SK-N-SH treated with all-trans-retinoic acid at 6 μM for 48 hours (cell line): ENCODE results near the gene FAM110A.

Experiments
- ATAC-seq: fragments of 200-7000 bp; cut with Tn5 transposase; 3 replicates; pipeline ENCODE4 v1.9.1; 2020; ENCODE audit warnings: mild to moderate bottlenecking, moderate library complexity
- ARNTL ChIP-seq: fragments of 450-650 bp; formaldehyde crosslinking; IDR thresholded peaks from 2 replicates; pipeline ENCODE4 v1.5.0; 2020; ENCODE audit warnings: low read depth, mild to moderate bottlenecking, moderate library complexity, borderline replicate concordance
- BACH2 ChIP-seq: fragments of 250-450 bp; sonication (Bioruptor Pico); IDR thresholded peaks from 2 replicates; pipeline ENCODE4 v1.9.0; 2021; ENCODE audit warnings: mild to moderate bottlenecking, borderline replicate concordance
- CREB5 ChIP-seq: fragments of 250-450 bp; sonication (Bioruptor Pico); IDR thresholded peaks from 2 replicates; pipeline ENCODE4 v1.5.1; 2020; ENCODE audit warnings: low read depth, mild to moderate bottlenecking, moderate library complexity
- CSDC2 ChIP-seq: fragments of 250-450 bp; sonication (Bioruptor Pico); IDR thresholded peaks from 2 replicates; pipeline ENCODE4 v1.5.0; 2020; ENCODE audit warnings: mild to moderate bottlenecking, moderate library complexity
- CSRNP3 ChIP-seq: fragments of 250-450 bp; sonication (Bioruptor Pico); IDR thresholded peaks from 2 replicates; pipeline ENCODE4 v1.5.1; 2021; ENCODE audit warnings: mild to moderate bottlenecking, moderate library complexity
- ESRRG ChIP-seq: fragments of 250-450 bp; sonication (Bioruptor Pico); IDR thresholded peaks from 2 replicates; pipeline ENCODE4 v1.6.1; 2021; ENCODE audit warnings: mild to moderate bottlenecking
- GLIS3 ChIP-seq: fragments of 250-450 bp; sonication (Bioruptor Pico); IDR thresholded peaks from 2 replicates; pipeline ENCODE4 v1.5.0; 2020; ENCODE audit warnings: mild to moderate bottlenecking, moderate library complexity
- ISL1 ChIP-seq: fragments of 250-450 bp; sonication (Bioruptor Pico); IDR thresholded peaks from 2 replicates; pipeline ENCODE4 v2.1.2; 2022; ENCODE audit warnings: mild to moderate bottlenecking, moderate library complexity
- PATZ1 ChIP-seq: fragments of 250-450 bp; sonication (Bioruptor Pico); IDR thresholded peaks from 2 replicates; pipeline ENCODE4 v1.8.0; 2020; ENCODE audit warnings: mild to moderate bottlenecking, moderate library complexity, borderline replicate concordance
- PPARA ChIP-seq: fragments of 250-450 bp; sonication (Bioruptor Pico); IDR thresholded peaks from 2 replicates; pipeline ENCODE4 v1.5.0; 2020; ENCODE audit warnings: mild to moderate bottlenecking, borderline replicate concordance
- RARB ChIP-seq: fragments of 250-450 bp; sonication (Bioruptor Pico); IDR thresholded peaks from 2 replicates; pipeline ENCODE4 v1.8.0; 2021; ENCODE audit warnings: mild to moderate bottlenecking, moderate library complexity
- SNAI2 ChIP-seq: fragments of 250-450 bp; sonication (Bioruptor Pico); IDR thresholded peaks from 2 replicates; pipeline ENCODE4 v1.5.0; 2020; ENCODE audit warnings: mild to moderate bottlenecking, moderate library complexity
- TCF4 ChIP-seq: fragments of 250-450 bp; sonication (Bioruptor Pico); IDR thresholded peaks from 2 replicates; pipeline ENCODE4 v1.8.0; 2021; ENCODE audit warnings: mild to moderate bottlenecking, moderate library complexity, borderline replicate concordance
- TOX ChIP-seq: fragments of 250-450 bp; sonication (Bioruptor Pico); IDR thresholded peaks from 2 replicates; pipeline ENCODE4 v1.8.0; 2021; ENCODE audit warnings: mild to moderate bottlenecking, moderate library complexity, borderline replicate concordance
- TSHZ2 ChIP-seq: fragments of 250-450 bp; sonication (Bioruptor Pico); IDR thresholded peaks from 2 replicates; pipeline ENCODE4 v1.5.0; 2020; ENCODE audit warnings: mild to moderate bottlenecking, moderate library complexity
- ZC3H10 ChIP-seq: fragments of 250-450 bp; sonication (Bioruptor Pico); IDR thresholded peaks from 2 replicates; pipeline ENCODE4 v1.5.1; 2021; ENCODE audit warnings: mild to moderate bottlenecking, moderate library complexity
- ZFP3 ChIP-seq: fragments of 250-450 bp; sonication (Bioruptor Pico); IDR thresholded peaks from 2 replicates; pipeline ENCODE4 v1.5.0; 2020; ENCODE audit warnings: mild to moderate bottlenecking, moderate library complexity
- ZFP30 ChIP-seq: fragments of 450-650 bp; formaldehyde crosslinking; IDR thresholded peaks from 2 replicates; pipeline ENCODE4 v1.5.0; 2022; ENCODE audit warnings: mild to moderate bottlenecking, moderate library complexity
- ZNF565 ChIP-seq: fragments of 450-650 bp; formaldehyde crosslinking; conservative IDR thresholded peaks from 2 replicates; pipeline ENCODE4 v1.5.0; 2020; ENCODE audit warnings: low read depth, mild to moderate bottlenecking, moderate library complexity
- ZNF70 ChIP-seq: fragments of 450-650 bp; formaldehyde crosslinking; IDR thresholded peaks from 2 replicates; pipeline ENCODE4 v1.5.0; 2020; ENCODE audit warnings: mild to moderate bottlenecking, moderate library complexity
- TF ChIP-seq, protein P1 (sequence below): fragments of 250-450 bp; sonication (Bioruptor Pico); IDR thresholded peaks from 2 replicates; pipeline ENCODE4 v1.8.0; 2021; ENCODE audit warnings: low read depth, mild to moderate bottlenecking, moderate library complexity, borderline replicate concordance

FAM110A gene

GRCh38 chr20:839015-839414 lies 5.5 kb downstream of the FAM110A start (continued):
- TF ChIP-seq CSDC2 (CRISPR knock-in tag), result no peak
- TF ChIP-seq PPARA, result no peak
- TF ChIP-seq ESRRG (CRISPR knock-in tag), result no peak
- TF ChIP-seq, all 23 proteins: peak for 0

- no peak for TF ChIP-seq ZNF70 (CRISPR knock-in tag)
- no peak for TF ChIP-seq SNAI2 (CRISPR knock-in tag)
- TF ChIP-seq, protein P1, sequence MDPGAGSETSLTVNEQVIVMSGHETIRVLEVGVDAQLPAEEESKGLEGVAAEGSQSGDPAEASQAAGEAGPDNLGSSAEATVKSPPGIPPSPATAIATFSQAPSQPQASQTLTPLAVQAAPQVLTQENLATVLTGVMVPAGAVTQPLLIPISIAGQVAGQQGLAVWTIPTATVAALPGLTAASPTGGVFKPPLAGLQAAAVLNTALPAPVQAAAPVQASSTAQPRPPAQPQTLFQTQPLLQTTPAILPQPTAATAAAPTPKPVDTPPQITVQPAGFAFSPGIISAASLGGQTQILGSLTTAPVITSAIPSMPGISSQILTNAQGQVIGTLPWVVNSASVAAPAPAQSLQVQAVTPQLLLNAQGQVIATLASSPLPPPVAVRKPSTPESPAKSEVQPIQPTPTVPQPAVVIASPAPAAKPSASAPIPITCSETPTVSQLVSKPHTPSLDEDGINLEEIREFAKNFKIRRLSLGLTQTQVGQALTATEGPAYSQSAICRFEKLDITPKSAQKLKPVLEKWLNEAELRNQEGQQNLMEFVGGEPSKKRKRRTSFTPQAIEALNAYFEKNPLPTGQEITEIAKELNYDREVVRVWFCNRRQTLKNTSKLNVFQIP, result no peak
- no peak for TF ChIP-seq CSDC2 (CRISPR knock-in tag)
- TF ChIP-seq ZC3H10, result no peak
- no peak for TF ChIP-seq BACH2 (CRISPR knock-in tag)
- TF ChIP-seq ZFP3 (CRISPR knock-in tag), result no peak
- TF ChIP-seq TOX (CRISPR knock-in tag), result no peak
- no peak for TF ChIP-seq ISL1 (CRISPR knock-in tag)
- TF ChIP-seq RARB (CRISPR knock-in tag), result no peak
- no peak for TF ChIP-seq ZNF565
- no peak for TF ChIP-seq TCF4 (CRISPR knock-in tag)
- no peak for TF ChIP-seq GLIS3
- TF ChIP-seq CREB5 (CRISPR knock-in tag), result no peak
- no peak for TF ChIP-seq CSRNP3 (CRISPR knock-in tag)
- no peak for TF ChIP-seq PATZ1 (CRISPR knock-in tag)
- no peak for TF ChIP-seq ARNTL
Observed at GRCh38 chr20:839626-840025, 6.1 kb downstream of the FAM110A start.

GRCh38 chr20:840503-840857 lies 7.0 kb downstream of the FAM110A start:
- ATAC-seq, result no peak
- TF ChIP-seq CREB5 (CRISPR knock-in tag) (no peak), CSDC2 (CRISPR knock-in tag) (no peak), BACH2 (CRISPR knock-in tag) (no peak), PPARA (no peak), TCF4 (CRISPR knock-in tag) (no peak), ZNF70 (CRISPR knock-in tag) (no peak), SNAI2 (CRISPR knock-in tag) (no peak), ISL1 (CRISPR knock-in tag) (no peak), ZNF565 (no peak), RARB (CRISPR knock-in tag) (no peak), ZC3H10 (no peak), ESRRG (CRISPR knock-in tag) (no peak), ZFP30 (CRISPR knock-in tag) (no peak), ARNTL (no peak), TSHZ2 (CRISPR knock-in tag) (no peak), PATZ1 (CRISPR knock-in tag) (no peak), CSRNP3 (CRISPR knock-in tag) (no peak), ZFP3 (CRISPR knock-in tag) (no peak)
- TF ChIP-seq, protein P1, result no peak

More at GRCh38 chr20:839626-840025, 6.1 kb downstream of the FAM110A start:
- ATAC-seq, result no peak
